Measurements from ENCODE around the gene HAUS7.

Gene HAUS7

DNA sequence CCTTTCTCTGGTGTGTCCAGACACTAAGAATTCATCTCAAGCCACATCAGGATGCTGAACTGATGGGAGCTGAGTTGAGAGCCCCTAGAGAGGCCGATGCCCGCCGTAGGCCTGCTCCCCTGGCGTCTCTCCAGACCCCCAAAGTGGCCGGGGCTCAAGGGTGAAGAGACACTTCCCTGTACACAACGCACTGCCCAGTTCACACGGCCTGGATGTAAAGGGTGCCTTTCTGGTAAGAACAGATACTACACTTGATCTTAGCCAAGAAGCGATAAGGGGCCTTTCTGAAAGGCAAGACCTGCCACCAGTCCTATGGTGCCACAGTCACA lies 19.5 kb downstream of the HAUS7 start:
- no peak overlapping the region for H3K27ac ChIP-seq
- H3K4me3 ChIP-seq, result no peak overlapping the region
- TF ChIP-seq, protein P1, sequence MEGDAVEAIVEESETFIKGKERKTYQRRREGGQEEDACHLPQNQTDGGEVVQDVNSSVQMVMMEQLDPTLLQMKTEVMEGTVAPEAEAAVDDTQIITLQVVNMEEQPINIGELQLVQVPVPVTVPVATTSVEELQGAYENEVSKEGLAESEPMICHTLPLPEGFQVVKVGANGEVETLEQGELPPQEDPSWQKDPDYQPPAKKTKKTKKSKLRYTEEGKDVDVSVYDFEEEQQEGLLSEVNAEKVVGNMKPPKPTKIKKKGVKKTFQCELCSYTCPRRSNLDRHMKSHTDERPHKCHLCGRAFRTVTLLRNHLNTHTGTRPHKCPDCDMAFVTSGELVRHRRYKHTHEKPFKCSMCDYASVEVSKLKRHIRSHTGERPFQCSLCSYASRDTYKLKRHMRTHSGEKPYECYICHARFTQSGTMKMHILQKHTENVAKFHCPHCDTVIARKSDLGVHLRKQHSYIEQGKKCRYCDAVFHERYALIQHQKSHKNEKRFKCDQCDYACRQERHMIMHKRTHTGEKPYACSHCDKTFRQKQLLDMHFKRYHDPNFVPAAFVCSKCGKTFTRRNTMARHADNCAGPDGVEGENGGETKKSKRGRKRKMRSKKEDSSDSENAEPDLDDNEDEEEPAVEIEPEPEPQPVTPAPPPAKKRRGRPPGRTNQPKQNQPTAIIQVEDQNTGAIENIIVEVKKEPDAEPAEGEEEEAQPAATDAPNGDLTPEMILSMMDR (IDR thresholded peaks at IDR 0.05), result no peak
- DNase-seq (ENCODE audit: low spot score), result no peak

DNA sequence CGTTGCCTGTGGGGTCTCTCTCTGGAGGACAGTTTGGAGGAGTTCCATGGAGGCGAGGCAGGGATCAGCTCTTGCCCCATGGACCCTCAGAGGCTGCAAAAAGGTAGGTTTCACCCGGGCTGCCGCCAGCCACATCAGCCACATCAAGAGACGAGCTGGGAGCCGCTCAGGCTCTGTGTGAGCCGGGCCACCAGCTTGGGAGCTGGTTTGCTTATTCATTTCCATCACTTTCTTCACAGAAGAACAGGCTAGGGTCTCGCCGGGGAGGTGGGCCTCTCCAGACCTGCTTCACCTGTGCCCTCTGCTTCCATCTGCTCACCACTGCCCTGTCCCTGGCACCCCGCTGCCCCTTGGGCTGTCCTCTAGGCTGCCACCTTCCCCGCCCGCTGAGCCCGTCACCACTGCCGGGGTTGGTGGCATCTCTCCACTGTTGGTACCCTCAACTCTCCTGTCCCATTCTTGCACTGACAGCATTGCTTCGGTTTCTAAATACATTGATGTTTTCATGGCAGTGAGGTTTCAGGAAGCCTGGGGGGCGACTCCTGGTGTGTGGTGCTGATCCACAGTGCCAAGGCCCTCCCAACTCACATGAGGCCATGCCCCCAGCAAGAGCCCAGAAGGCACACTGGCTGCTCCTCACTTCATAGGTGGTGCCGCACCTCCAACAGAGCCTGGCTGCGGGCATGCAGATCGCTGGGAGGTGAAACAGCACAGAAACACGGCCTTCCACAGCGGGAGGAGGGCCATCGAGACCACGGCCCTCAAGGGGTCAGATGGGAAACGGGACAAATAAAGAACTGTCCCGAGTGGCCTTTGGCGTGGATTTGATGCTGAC lies 20.0 kb downstream of the HAUS7 start:
- no peak overlapping the region for H3K27ac ChIP-seq
- TF ChIP-seq, protein P1 (IDR thresholded peaks at IDR 0.05), result no peak
- H3K4me3 ChIP-seq, result no peak overlapping the region
- no peak for DNase-seq (ENCODE audit: low spot score)

DNA sequence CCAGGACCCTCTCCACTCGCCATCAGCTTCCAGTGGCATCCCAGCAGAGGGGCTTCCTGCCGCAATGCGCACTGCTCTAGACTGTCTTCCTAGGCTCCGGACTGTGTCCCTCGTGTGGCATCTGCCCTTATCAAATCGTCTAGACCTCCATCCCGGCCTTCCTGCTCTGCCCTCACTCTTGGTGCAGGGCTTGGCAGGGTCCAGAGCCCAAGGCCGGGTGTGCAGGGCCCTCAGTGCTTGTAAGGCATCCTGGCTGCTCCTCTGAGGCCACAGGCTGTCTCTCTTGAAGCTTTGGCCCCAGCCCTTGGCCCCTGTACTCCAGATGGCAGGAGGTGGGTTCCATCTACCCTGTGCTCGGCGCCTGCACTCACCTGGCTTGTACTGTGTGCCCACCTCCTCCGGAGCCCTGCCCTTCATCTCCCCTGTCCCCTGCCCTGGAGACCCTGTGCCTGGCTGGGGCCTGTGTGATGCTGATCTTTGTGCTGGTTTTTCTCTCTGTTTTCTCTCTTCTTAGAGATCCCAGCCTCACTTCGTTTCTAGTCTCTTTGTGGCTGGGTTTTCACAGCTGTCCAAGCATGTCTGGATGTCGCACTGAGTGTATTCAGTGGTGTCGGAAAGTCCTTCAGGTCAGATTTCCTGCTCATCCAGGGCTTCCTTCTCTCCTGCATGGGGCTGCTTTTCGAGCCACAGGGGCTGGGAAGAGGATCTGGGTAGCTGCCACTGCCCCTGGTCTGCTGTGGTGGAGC lies 20.8 kb downstream of the HAUS7 start:
- TF ChIP-seq, protein P1 (IDR thresholded peaks at IDR 0.05), result no peak
- Histone ChIP-seq H3K27ac (no peak overlapping the region), H3K4me3 (no peak overlapping the region)
- no peak for DNase-seq (ENCODE audit: low spot score)

DNA sequence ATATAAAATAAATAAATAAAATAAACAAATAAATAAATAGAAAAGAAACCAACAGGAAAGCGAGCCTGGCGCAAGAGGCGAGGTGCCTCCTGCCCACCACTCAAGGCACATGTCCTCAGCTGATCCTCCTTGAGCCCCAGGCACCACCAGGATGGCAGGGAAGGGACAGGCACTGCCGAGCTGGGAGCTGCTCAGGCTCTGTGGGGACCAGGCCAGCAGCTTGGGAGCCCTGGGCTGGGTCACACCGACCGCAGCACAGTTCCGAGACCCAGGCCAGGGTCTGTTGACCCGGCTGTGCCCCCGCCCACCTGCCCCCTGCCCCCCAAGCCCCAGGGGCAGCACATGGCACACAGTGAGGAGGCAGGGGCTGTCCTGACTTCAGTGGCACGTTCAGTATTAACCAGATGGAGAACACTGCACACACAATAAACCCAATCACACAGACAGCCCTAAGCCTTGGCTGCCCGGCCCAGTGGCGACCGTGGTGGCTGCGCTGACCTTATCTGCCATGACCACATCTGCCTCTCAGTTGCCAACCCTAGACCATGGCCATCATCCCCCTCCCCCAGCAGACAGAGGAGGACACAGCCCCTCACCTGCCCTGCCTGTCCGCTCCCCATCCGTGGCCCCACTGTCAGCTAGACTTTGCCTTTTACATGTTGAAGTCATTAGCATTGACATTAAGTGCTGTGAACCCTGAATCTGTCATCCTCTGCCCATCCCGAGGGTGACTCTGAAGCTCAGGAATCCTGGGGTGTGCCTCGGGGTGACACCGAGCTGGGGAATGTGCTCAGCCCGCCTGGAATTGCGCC lies 21.6 kb downstream of the HAUS7 start:
- Histone ChIP-seq H3K4me3 (no peak overlapping the region), H3K27ac (no peak overlapping the region)
- TF ChIP-seq, protein P1 (IDR thresholded peaks at IDR 0.05), result no peak
- DNase-seq (ENCODE audit: low spot score), result no peak

DNA sequence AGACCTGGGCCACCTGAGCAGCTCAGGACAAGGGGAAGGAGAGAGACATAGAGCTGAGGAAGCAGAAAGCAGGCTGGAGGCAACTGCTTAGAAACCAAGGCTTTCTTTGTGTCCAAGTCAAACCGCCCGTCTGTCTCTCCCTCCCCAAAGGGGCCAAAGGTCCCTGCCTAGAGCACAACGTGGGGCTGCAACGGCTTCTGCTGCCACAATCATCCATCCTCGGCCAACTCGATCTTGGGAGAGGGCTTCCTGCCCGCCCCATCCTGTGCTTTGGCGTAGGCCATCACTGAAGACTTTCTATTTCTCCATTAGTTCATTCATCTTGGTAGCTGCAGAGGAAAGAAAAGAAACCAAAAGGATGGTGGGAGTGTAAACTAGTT lies 22.8 kb downstream of the HAUS7 start:
- TF ChIP-seq, protein P1 (IDR thresholded peaks at IDR 0.05), result no peak
- Histone ChIP-seq H3K4me3 (no peak overlapping the region), H3K27ac (no peak overlapping the region)
- no peak for DNase-seq (ENCODE audit: low spot score)

DNA sequence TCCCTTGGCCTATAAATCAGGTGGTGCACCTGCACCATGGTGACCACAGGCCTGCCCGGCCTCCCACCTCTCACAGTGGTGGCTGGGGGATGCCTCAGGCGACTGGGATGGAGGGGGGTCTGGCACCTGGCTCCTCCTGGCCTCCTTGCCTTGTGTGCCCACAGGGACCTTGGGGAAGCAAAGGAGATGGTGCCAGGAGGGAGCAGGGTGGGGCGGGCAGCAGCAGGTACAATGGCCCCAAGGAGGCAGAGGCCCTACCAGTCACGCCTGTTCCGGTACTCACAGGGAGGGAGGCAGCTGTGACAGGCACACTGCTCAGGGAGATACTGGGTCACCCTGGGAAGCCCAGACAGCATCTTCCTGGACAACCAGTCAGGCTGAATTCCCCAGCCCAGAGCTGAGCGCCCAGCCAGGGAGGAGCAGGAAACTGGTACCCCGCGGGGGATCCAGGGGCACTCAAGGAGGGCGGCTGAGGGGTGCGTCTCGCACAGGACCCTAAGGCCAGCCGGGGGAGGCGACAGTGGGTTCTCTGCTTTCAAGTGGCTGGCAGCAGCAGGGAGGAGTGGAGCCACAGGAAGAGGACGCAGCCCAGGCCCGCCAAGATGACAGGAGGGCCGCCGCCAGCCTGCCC lies 23.3 kb downstream of the HAUS7 start:
- no peak for DNase-seq (ENCODE audit: low spot score)
- Histone ChIP-seq H3K27ac (no peak overlapping the region), H3K4me3 (no peak overlapping the region)
- TF ChIP-seq, protein P1 (IDR thresholded peaks at IDR 0.05), result no peak

Data from coronary artery (tissue), 2 donors.